CD14-positive monocyte (primary cell): ENCODE results near the gene SLC25A21. TPM values are rescaled to one million over a fixed set of nuclear protein-coding genes. Genes with fewer than 3 reads are reported as not detected.
"Not testable (repeated sequence)": the region's sequence is repeated elsewhere in the genome, so short reads cannot be mapped to it uniquely, and the experiment has no call there.

Source experiments
- DNase-seq, 3 donors: peaks; one replicate each; pipeline ENCODE4 v3.0.0-alpha.2; 2011 to 2022
- H2AFZ ChIP-seq: 2 replicates; pipeline ENCODE4 v1.6.0; 2012; ENCODE audit warnings: mild to moderate bottlenecking, low read depth, low read length, inconsistent platforms; ENCODE audit not compliant: insufficient read depth, poor library complexity, severe bottlenecking
- H3K27ac ChIP-seq, 2 donors: 1 replicate in 1 of 2; 2 replicates in 1 of 2; pipeline ENCODE4 v1.5.1; 2012 to 2013; ENCODE audit warnings: low read length in 2 of 2, control low read depth in 1 of 2, inconsistent platforms in 1 of 2, low read depth in 1 of 2, mild to moderate bottlenecking in 1 of 2
- H3K27me3 ChIP-seq, 2 donors: one replicate each; pipeline versions ENCODE4 v1.6.0 to v1.6.1; 2011 to 2013; ENCODE audit warnings: low read length in 2 of 2; ENCODE audit not compliant: control insufficient read depth in 2 of 2, insufficient read depth in 2 of 2
- H3K36me3 ChIP-seq, 2 donors: replicated peaks in 1 of 2; 1 replicate in 1 of 2; 2 replicates in 1 of 2; pipeline versions ENCODE4 v1.5.1 to v1.6.1; 2012 to 2013; ENCODE audit warnings: low read length in 2 of 2, control low read depth in 1 of 2, inconsistent platforms in 1 of 2, mild to moderate bottlenecking in 1 of 2; ENCODE audit not compliant: insufficient read depth in 2 of 2, control insufficient read depth in 1 of 2
- H3K4me1 ChIP-seq, 2 donors: 1 replicate in 1 of 2; 2 replicates in 1 of 2; pipeline versions ENCODE4 v1.5.1 to v1.6.1; 2012 to 2013; ENCODE audit warnings: low read length in 2 of 2, control low read depth in 1 of 2, inconsistent platforms in 1 of 2, mild to moderate bottlenecking in 1 of 2, moderate library complexity in 1 of 2; ENCODE audit not compliant: insufficient read depth in 2 of 2, control insufficient read depth in 1 of 2
- H3K4me2 ChIP-seq: replicated peaks from 2 replicates; pipeline ENCODE3; 2012; ENCODE audit warnings: low read length, moderate library complexity, mild to moderate bottlenecking; ENCODE audit not compliant: poor library complexity, severe bottlenecking; ENCODE audit errors: extremely low read depth
- H3K4me3 ChIP-seq, 3 experiments: fragments of 200-600 bp in 1 of 3; sonication (generic) in 1 of 3; replicated peaks in 1 of 3; 1 replicate in 2 of 3; 2 replicates in 1 of 3; pipeline ENCODE4 v1.5.1; 2011 to 2013; ENCODE audit warnings: low read length in 3 of 3, mild to moderate bottlenecking in 3 of 3, control low read depth in 2 of 3, low read depth in 2 of 3, inconsistent platforms in 1 of 3, moderate library complexity in 1 of 3
- H3K79me2 ChIP-seq: 2 replicates; pipeline ENCODE4 v1.6.0; 2012; ENCODE audit warnings: mild to moderate bottlenecking, control low read depth, inconsistent platforms, low read length, moderate library complexity; ENCODE audit not compliant: insufficient read depth
- H3K9ac ChIP-seq: 2 replicates; pipeline ENCODE4 v1.6.0; 2017; ENCODE audit warnings: low read length, mild to moderate bottlenecking; ENCODE audit not compliant: insufficient read depth, poor library complexity, severe bottlenecking
- H3K9me3 ChIP-seq, 2 donors: replicated peaks in 1 of 2; 1 replicate in 1 of 2; 2 replicates in 1 of 2; pipeline versions ENCODE4 v1.5.1 to v1.6.1; 2012 to 2013; ENCODE audit warnings: low read length in 2 of 2, control low read depth in 1 of 2; ENCODE audit not compliant: control insufficient read depth in 1 of 2, insufficient read depth in 1 of 2
- H4K20me1 ChIP-seq: 2 replicates; pipeline ENCODE4 v1.6.0; 2012; ENCODE audit warnings: mild to moderate bottlenecking, low read length, control low read depth, moderate library complexity; ENCODE audit not compliant: insufficient read depth
- H3K27ac Mint-ChIP-seq, 7 donors: one replicate each; pipeline ENCODE4 v1.8.0; 2020; ENCODE audit warnings: mild to moderate bottlenecking in 7 of 7, mixed read lengths in 7 of 7, moderate library complexity in 6 of 7, inconsistent platforms in 2 of 7
- H3K27me3 Mint-ChIP-seq, 3 donors: one replicate each; pipeline ENCODE4 v1.8.0; 2021 to 2022; ENCODE audit warnings: low read depth in 3 of 3, mild to moderate bottlenecking in 3 of 3, mixed read lengths in 3 of 3, moderate library complexity in 3 of 3, inconsistent platforms in 1 of 3
- H3K36me3 Mint-ChIP-seq, 2 donors: one replicate each; pipeline ENCODE4 v1.8.0; 2020; ENCODE audit warnings: mixed read lengths in 2 of 2, inconsistent platforms in 1 of 2, mild to moderate bottlenecking in 1 of 2
- H3K4me1 Mint-ChIP-seq: one replicate; pipeline ENCODE4 v1.8.0; 2020; ENCODE audit warnings: mild to moderate bottlenecking, mixed read lengths
- H3K4me3 Mint-ChIP-seq, 2 donors: one replicate each; pipeline ENCODE4 v1.8.0; 2020; ENCODE audit warnings: mild to moderate bottlenecking in 2 of 2, mixed read lengths in 2 of 2, moderate library complexity in 1 of 2
- H3K9me3 Mint-ChIP-seq, 7 donors: one replicate each; pipeline ENCODE4 v1.8.0; 2020 to 2022; ENCODE audit warnings: mixed read lengths in 7 of 7, mild to moderate bottlenecking in 6 of 7, moderate library complexity in 6 of 7, inconsistent platforms in 2 of 7
- WGBS: methylation state at CpG from one replicate; pipeline ENCODE4 v1.1.5; 2013; ENCODE audit warnings: missing lambda C conversion rate; ENCODE audit not compliant: insufficient coverage; 5-methylcytosine and 5-hydroxymethylcytosine counted together
- intact Hi-C, 2 donors: fragments of 100-400 bp; cut with micrococcal nuclease; formaldehyde crosslinking; loops; one replicate each; pipeline versions ENCODE4 v1.15.0 to v1.15.1; 2023
- polyA plus RNA-seq, 3 donors: library from polyadenylated mRNA; depleted of rRNA in 1 of 3; unstranded in 2 of 3; stranded (reverse) in 1 of 3; fragments of 300-500 nt in 2 of 3; fragments of >200 nt in 1 of 3; fragmentation: Illumina TruSeq in 2 of 3; gene quantifications; 1 replicate in 2 of 3; 2 replicates in 1 of 3; pipeline ENCODE4 v1.2.3, GENCODE V29; 2012 to 2021
- TF ChIP-seq, protein P1 (sequence below): fragments of 200-600 bp; IDR thresholded peaks from one replicate; pipeline ENCODE4 v1.8.0; 2022; ENCODE audit warnings: antibody characterized with exemption, mild to moderate bottlenecking

Gene SLC25A21
- polyA plus RNA-seq, 3 donors, result not detected

DNA sequence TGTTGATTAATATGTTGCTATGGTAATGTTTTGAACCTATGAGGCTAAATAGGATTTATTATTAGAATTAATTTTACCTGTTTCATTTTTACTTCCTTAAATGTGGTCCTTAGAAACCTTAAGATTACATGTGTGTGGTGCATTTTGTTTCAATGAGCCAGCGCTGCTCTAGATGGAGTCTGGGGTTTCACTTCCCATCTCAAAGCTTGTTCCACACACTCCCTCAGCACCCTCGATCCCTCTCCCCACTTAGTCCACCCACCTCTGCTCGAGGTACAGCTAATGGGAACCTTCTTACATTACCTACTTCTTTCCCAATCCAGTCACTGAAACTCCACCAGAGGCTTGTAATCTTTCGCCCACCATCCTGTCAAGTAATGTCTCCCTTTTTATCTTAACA, 305.5 kb downstream of the SLC25A21 start:
- H3K4me1 ChIP-seq, result no peaks in the 10 kb centered on the region
- no peaks in the 10 kb centered on the region for H3K27me3 ChIP-seq
- H4K20me1 ChIP-seq, result no peaks in the 10 kb centered on the region
- H3K4me2 ChIP-seq, result no peak overlapping the region
- no peak overlapping the region for H2AFZ ChIP-seq
- Mint-ChIP-seq H3K4me3 (no peak overlapping the region), H3K36me3 (no peaks in the 10 kb centered on the region), H3K9me3 (peaks cover 0 to 3% (median 2%) of the 10 kb centered on the region in 7 donors), H3K27me3 (peaks cover 1 to 3% (median 2%) of the 10 kb centered on the region in 3 donors), H3K27ac (no peak overlapping the region), H3K4me1 (no peaks in the 10 kb centered on the region)
- WGBS, result 73% methylated on average over 3 of the region's 4 CpGs
- no peak overlapping the region for H3K27ac ChIP-seq
- no peaks in the 10 kb centered on the region for H3K9me3 ChIP-seq
- no peaks in the 10 kb centered on the region for H3K36me3 ChIP-seq
- no peak overlapping the region for H3K4me3 ChIP-seq
- TF ChIP-seq, protein P1, sequence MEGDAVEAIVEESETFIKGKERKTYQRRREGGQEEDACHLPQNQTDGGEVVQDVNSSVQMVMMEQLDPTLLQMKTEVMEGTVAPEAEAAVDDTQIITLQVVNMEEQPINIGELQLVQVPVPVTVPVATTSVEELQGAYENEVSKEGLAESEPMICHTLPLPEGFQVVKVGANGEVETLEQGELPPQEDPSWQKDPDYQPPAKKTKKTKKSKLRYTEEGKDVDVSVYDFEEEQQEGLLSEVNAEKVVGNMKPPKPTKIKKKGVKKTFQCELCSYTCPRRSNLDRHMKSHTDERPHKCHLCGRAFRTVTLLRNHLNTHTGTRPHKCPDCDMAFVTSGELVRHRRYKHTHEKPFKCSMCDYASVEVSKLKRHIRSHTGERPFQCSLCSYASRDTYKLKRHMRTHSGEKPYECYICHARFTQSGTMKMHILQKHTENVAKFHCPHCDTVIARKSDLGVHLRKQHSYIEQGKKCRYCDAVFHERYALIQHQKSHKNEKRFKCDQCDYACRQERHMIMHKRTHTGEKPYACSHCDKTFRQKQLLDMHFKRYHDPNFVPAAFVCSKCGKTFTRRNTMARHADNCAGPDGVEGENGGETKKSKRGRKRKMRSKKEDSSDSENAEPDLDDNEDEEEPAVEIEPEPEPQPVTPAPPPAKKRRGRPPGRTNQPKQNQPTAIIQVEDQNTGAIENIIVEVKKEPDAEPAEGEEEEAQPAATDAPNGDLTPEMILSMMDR, result no peak
- no peak for DNase-seq
- intact Hi-C loops, result no loop called here
- H3K79me2 ChIP-seq, result no peaks in the 10 kb centered on the region
- H3K9ac ChIP-seq, result no peak overlapping the region

DNA sequence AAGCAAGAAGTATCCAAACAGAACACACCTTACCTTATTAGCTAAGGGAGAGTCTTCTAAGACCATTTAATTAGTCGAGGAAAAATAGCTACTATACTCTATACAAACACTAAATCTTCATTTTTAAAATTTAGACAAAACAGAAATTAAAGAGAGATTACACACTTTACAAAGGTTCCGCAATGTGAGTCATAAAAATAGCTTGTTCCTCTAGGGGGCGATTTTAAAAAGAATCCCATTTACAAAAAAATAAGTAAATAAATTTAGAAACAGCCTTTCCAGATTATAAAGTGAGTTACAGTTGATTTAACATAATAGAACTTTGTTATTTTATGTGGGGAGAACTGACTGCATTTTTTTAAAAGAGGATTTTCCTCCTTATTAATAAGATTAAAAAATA, 309.1 kb downstream of the SLC25A21 start:
- peaks cover 0 to 2% (median 1%) of the 10 kb centered on the region in 3 donors for H3K27me3 Mint-ChIP-seq
- no peaks in the 10 kb centered on the region for H3K27me3 ChIP-seq
- H2AFZ ChIP-seq, result no peak overlapping the region
- no peaks in the 10 kb centered on the region for H3K4me1 Mint-ChIP-seq
- no peak overlapping the region for H3K27ac ChIP-seq
- intact Hi-C loops, result no loop called here
- no peaks in the 10 kb centered on the region for H3K36me3 ChIP-seq
- H3K9me3 Mint-ChIP-seq, result peaks cover 0 to 3% (median 0%) of the 10 kb centered on the region in 7 donors
- no peak for DNase-seq
- TF ChIP-seq, protein P1, result no peak
- no peaks in the 10 kb centered on the region for H3K36me3 Mint-ChIP-seq
- no peaks in the 10 kb centered on the region for H4K20me1 ChIP-seq
- H3K27ac Mint-ChIP-seq, result no peak overlapping the region
- H3K9ac ChIP-seq, result no peak overlapping the region
- H3K4me3 Mint-ChIP-seq, result no peak overlapping the region
- H3K4me2 ChIP-seq, result no peak overlapping the region
- H3K4me3 ChIP-seq, result no peak overlapping the region
- H3K9me3 ChIP-seq, result no peaks in the 10 kb centered on the region
- no peaks in the 10 kb centered on the region for H3K79me2 ChIP-seq
- no CpG with 5 or more reads among the region's 3 CpGs for WGBS
- no peaks in the 10 kb centered on the region for H3K4me1 ChIP-seq

DNA sequence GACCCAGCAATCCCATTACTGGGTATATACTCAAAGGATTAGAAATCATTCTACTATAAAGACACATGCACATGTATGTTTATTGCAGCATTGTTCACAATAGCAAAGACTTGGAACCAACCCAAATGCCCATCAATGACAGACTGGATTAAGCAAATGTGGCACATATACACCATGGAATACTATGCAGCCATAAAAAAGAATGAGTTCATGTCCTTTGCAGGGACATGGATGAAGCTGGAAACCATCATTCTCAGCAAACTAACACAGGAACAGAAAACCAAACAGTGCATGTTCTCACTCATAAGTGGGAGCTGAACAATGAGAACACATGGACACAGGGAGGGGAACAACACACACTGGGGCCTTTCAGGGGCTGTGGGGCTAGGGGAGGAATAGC, 310.2 kb downstream of the SLC25A21 start:
- not testable (repeated sequence) for H3K79me2 ChIP-seq

More for the DNA sequence above, 310.2 kb downstream of the SLC25A21 start:
- H3K27me3 Mint-ChIP-seq, intact Hi-C loops, H3K27ac Mint-ChIP-seq, H3K27me3 ChIP-seq, H3K27ac ChIP-seq, H3K36me3 ChIP-seq, H3K36me3 Mint-ChIP-seq, H3K9me3 Mint-ChIP-seq, H3K4me3 Mint-ChIP-seq, H4K20me1 ChIP-seq, DNase-seq, H2AFZ ChIP-seq, H3K9me3 ChIP-seq, H3K4me2 ChIP-seq, H3K4me3 ChIP-seq, H3K4me1 ChIP-seq, H3K9ac ChIP-seq, H3K4me1 Mint-ChIP-seq: not testable (repeated sequence)
